ENCODE data around the gene ADAP1.

ADAP1 gene

GRCh38 chr7:888081-889024 lies 66.1 kb downstream of the ADAP1 start:
- no peak for ATAC-seq (ENCODE audit: insufficient read depth, low read depth)
- TF ChIP-seq EZH2 (IDR thresholded peaks at IDR 0.05; ENCODE audit: borderline replicate concordance, low read depth, low read length, severe bottlenecking) (no peak), CTCF (IDR thresholded peaks at IDR 0.05; ENCODE audit: borderline replicate concordance, extremely low read depth, low read length, poor library complexity, severe bottlenecking) (no peak)
- no peaks in the 10 kb centered on the region for H3K4me1 ChIP-seq (ENCODE audit: insufficient read depth, low read length)
- H3K4me3 ChIP-seq (ENCODE audit: low read depth in 1 of 2, low read length in 2 of 2) = no peak overlapping the region
- H3K4me2 ChIP-seq (ENCODE audit: insufficient read depth, low read length) = no peak overlapping the region
- H3K9me3 ChIP-seq (ENCODE audit: insufficient read depth, low read length, severe bottlenecking) = no peaks in the 10 kb centered on the region
- peaks cover 74% of the 10 kb centered on the region for H3K36me3 ChIP-seq (ENCODE audit: insufficient read depth, low read length)
- H3K9ac ChIP-seq (ENCODE audit: low read depth, low read length) = no peak overlapping the region
- H3K27me3 ChIP-seq (ENCODE audit: insufficient read depth, low read length, poor library complexity) = no peaks in the 10 kb centered on the region
- peaks cover 87% of the 10 kb centered on the region for H4K20me1 ChIP-seq (ENCODE audit: insufficient read depth, low read length)
- no peak for DNase-seq
- no peak overlapping the region for H2AFZ ChIP-seq (ENCODE audit: low read depth, low read length)
- no peak overlapping the region for H3K27ac ChIP-seq (ENCODE audit: low read length)
- H3K79me2 ChIP-seq (ENCODE audit: insufficient read depth, low read length) = peaks cover 57% of the 10 kb centered on the region

GRCh38 chr7:887488-887820 lies 67.0 kb downstream of the ADAP1 start:
- no peak overlapping the region for H3K4me2 ChIP-seq (ENCODE audit: insufficient read depth, low read length)
- TF ChIP-seq EZH2 (IDR thresholded peaks at IDR 0.05; ENCODE audit: borderline replicate concordance, low read depth, low read length, severe bottlenecking) = no peak
- no peak for TF ChIP-seq CTCF (IDR thresholded peaks at IDR 0.05; ENCODE audit: borderline replicate concordance, extremely low read depth, low read length, poor library complexity, severe bottlenecking)
- peaks cover 65% of the 10 kb centered on the region for H3K36me3 ChIP-seq (ENCODE audit: insufficient read depth, low read length)
- no peaks in the 10 kb centered on the region for H3K27me3 ChIP-seq (ENCODE audit: insufficient read depth, low read length, poor library complexity)
- H3K79me2 ChIP-seq (ENCODE audit: insufficient read depth, low read length) = peaks cover 66% of the 10 kb centered on the region
- no peak overlapping the region for H3K4me3 ChIP-seq (ENCODE audit: low read depth in 1 of 2, low read length in 2 of 2)
- H4K20me1 ChIP-seq (ENCODE audit: insufficient read depth, low read length) = peaks cover 89% of the 10 kb centered on the region
- ATAC-seq (ENCODE audit: insufficient read depth, low read depth) = no peak
- H3K9ac ChIP-seq (ENCODE audit: low read depth, low read length) = no peak overlapping the region
- H3K9me3 ChIP-seq (ENCODE audit: insufficient read depth, low read length, severe bottlenecking) = no peaks in the 10 kb centered on the region
- no peaks in the 10 kb centered on the region for H3K4me1 ChIP-seq (ENCODE audit: insufficient read depth, low read length)
- H2AFZ ChIP-seq (ENCODE audit: low read depth, low read length) = no peak overlapping the region
- DNase-seq = no peak
- no peak overlapping the region for H3K27ac ChIP-seq (ENCODE audit: low read length)

GRCh38 chr7:886626-887487 lies 67.6 kb downstream of the ADAP1 start:
- H3K4me1 ChIP-seq (ENCODE audit: insufficient read depth, low read length) = no peaks in the 10 kb centered on the region
- DNase-seq (no peak), ATAC-seq (ENCODE audit: insufficient read depth, low read depth) (no peak)
- H4K20me1 ChIP-seq (ENCODE audit: insufficient read depth, low read length) = peaks cover 89% of the 10 kb centered on the region
- TF ChIP-seq CTCF (IDR thresholded peaks at IDR 0.05; ENCODE audit: borderline replicate concordance, extremely low read depth, low read length, poor library complexity, severe bottlenecking) (no peak), EZH2 (IDR thresholded peaks at IDR 0.05; ENCODE audit: borderline replicate concordance, low read depth, low read length, severe bottlenecking) (no peak)
- H3K27me3 ChIP-seq (ENCODE audit: insufficient read depth, low read length, poor library complexity) = no peaks in the 10 kb centered on the region
- no peak overlapping the region for H3K4me2 ChIP-seq (ENCODE audit: insufficient read depth, low read length)
- H3K9ac ChIP-seq (ENCODE audit: low read depth, low read length) = no peak overlapping the region
- no peak overlapping the region for H2AFZ ChIP-seq (ENCODE audit: low read depth, low read length)
- no peak overlapping the region for H3K27ac ChIP-seq (ENCODE audit: low read length)
- H3K79me2 ChIP-seq (ENCODE audit: insufficient read depth, low read length) = peaks cover 72% of the 10 kb centered on the region
- no peaks in the 10 kb centered on the region for H3K9me3 ChIP-seq (ENCODE audit: insufficient read depth, low read length, severe bottlenecking)
- H3K36me3 ChIP-seq (ENCODE audit: insufficient read depth, low read length) = peaks cover 62% of the 10 kb centered on the region
- H3K4me3 ChIP-seq (ENCODE audit: low read depth in 1 of 2, low read length in 2 of 2) = no peak overlapping the region

All from DND-41 (cell line).